VCaP (cell line): ENCODE results near the gene MAP3K19.
"Not testable (repeated sequence)": the region's sequence is repeated elsewhere in the genome, so short reads cannot be mapped to it uniquely, and the experiment has no call there.

ENCODE experiments used
- H3K27ac ChIP-seq: fragments of 450-650 bp; 2 replicates; pipeline ENCODE4 v1.5.1; 2017
- TF ChIP-seq, protein P1 (sequence below): fragments of 450-650 bp; conservative IDR thresholded peaks from 2 replicates; pipeline ENCODE4 v1.5.1; 2017; ENCODE audit warnings: mild to moderate bottlenecking, moderate library complexity

MAP3K19 gene

GRCh38 chr2:135091681-135092080, 44.4 kb upstream of the MAP3K19 start:
- H3K27ac ChIP-seq, result peak overlapping the region; percentile 68
- TF ChIP-seq, protein P1, sequence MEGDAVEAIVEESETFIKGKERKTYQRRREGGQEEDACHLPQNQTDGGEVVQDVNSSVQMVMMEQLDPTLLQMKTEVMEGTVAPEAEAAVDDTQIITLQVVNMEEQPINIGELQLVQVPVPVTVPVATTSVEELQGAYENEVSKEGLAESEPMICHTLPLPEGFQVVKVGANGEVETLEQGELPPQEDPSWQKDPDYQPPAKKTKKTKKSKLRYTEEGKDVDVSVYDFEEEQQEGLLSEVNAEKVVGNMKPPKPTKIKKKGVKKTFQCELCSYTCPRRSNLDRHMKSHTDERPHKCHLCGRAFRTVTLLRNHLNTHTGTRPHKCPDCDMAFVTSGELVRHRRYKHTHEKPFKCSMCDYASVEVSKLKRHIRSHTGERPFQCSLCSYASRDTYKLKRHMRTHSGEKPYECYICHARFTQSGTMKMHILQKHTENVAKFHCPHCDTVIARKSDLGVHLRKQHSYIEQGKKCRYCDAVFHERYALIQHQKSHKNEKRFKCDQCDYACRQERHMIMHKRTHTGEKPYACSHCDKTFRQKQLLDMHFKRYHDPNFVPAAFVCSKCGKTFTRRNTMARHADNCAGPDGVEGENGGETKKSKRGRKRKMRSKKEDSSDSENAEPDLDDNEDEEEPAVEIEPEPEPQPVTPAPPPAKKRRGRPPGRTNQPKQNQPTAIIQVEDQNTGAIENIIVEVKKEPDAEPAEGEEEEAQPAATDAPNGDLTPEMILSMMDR, result no peak

- not testable (repeated sequence) for H3K27ac ChIP-seq
Measured at GRCh38 chr2:135089597-135089996, 42.4 kb upstream of the MAP3K19 start.

GRCh38 chr2:135086222-135086621, 39.0 kb upstream of the MAP3K19 start:
- H3K27ac ChIP-seq, result no peak overlapping the region
- TF ChIP-seq, protein P1, result no peak

- no peak overlapping the region for H3K27ac ChIP-seq
- TF ChIP-seq, protein P1, result no peak
Measured at GRCh38 chr2:135078417-135078816, 31.2 kb upstream of the MAP3K19 start.

GRCh38 chr2:135076556-135076955, 29.3 kb upstream of the MAP3K19 start:
- H3K27ac ChIP-seq, result no peak overlapping the region

DNA sequence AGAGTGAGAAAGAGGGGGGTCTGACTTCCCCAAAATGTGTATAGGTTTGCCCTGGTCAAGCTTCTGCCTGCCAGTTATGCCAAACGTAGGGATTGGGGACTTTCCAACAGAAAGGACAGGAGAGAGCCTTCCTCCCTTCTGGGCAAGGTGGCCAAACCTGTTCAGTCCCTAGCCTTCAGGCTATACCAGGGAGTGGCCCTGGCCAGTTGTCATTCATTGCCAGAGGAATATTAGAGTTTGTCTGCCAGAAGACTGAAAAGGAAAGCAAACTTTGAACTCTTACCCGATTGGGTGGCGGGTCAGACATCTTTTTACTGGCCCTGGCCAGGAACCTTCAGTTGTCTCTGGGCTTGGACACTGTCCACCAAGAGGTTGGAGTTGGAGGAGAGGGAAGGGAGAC, 27.0 kb upstream of the MAP3K19 start:
- TF ChIP-seq, protein P1, result no peak
- no peak overlapping the region for H3K27ac ChIP-seq

More at GRCh38 chr2:135076556-135076955, 29.3 kb upstream of the MAP3K19 start:
- TF ChIP-seq, protein P1, result no peak

- H3K27ac ChIP-seq, result no peak overlapping the region
- TF ChIP-seq, protein P1, result no peak
Measured at GRCh38 chr2:135072125-135072997, 25.1 kb upstream of the MAP3K19 start.

DNA sequence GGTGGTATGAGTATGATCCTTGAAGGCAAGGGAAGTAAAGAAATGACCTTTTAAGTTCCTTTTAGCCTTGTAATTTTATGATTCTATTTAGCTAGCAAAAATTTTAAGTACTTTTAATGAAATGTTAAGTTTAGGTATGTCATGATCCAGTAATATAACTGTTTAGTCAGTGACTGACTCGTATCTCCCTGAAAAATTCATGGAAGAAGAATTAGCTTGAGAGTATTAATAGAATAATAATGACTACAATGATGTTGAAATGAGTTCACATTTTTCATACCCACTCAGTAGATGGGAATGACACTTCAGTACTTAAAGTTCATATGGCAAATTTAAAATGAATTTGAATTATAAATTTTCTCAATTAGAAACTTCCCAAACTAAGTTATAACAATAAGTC, 19.5 kb upstream of the MAP3K19 start:
- H3K27ac ChIP-seq, result no peak overlapping the region
- TF ChIP-seq, protein P1, result no peak
